ENCODE data around the gene ROBO1.

DNA sequence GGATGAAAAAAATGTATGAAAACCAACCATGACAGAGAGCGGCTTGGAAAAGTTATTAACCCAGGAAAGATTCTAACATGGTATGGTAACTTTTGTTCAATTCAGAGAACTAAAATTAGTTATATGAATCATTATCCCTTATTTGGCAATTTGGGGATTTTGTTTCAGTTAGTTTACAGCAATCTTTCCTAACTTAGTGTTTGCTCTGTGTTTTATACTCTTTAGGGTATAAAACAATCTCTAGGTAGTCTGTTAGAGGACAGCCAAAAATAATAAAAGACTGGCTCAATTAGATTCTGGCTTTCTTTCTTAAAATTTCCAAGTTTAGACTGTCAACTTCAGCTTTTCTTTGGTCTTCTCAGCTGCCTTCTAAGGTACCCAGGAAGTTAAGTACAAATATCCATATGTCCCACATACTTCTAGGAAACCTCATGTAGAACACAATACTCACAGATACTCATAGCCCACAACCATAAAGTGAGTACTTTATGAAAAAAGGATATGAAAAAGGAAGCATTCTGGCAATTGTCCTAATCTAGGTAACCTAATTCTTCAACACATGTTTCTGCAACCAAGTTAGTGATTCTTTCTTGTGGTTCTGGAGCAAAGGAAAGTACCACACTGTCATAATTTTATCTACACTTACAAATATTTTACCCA, 849.3 kb downstream of the ROBO1 start:
- TF ChIP-seq, protein P1, sequence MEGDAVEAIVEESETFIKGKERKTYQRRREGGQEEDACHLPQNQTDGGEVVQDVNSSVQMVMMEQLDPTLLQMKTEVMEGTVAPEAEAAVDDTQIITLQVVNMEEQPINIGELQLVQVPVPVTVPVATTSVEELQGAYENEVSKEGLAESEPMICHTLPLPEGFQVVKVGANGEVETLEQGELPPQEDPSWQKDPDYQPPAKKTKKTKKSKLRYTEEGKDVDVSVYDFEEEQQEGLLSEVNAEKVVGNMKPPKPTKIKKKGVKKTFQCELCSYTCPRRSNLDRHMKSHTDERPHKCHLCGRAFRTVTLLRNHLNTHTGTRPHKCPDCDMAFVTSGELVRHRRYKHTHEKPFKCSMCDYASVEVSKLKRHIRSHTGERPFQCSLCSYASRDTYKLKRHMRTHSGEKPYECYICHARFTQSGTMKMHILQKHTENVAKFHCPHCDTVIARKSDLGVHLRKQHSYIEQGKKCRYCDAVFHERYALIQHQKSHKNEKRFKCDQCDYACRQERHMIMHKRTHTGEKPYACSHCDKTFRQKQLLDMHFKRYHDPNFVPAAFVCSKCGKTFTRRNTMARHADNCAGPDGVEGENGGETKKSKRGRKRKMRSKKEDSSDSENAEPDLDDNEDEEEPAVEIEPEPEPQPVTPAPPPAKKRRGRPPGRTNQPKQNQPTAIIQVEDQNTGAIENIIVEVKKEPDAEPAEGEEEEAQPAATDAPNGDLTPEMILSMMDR (IDR thresholded peaks at IDR 0.05; ENCODE audit: control extremely low read depth in 1 of 3, insufficient read depth in 1 of 3, low read depth in 1 of 3, low read length in 3 of 3) = no peak
- TF ChIP-seq CEBPB (IDR thresholded peaks at IDR 0.05; ENCODE audit: low read depth, low read length) (no peak), KDM5A (IDR thresholded peaks at IDR 0.05; ENCODE audit: low read length) (no peak), JUND (IDR thresholded peaks at IDR 0.05; ENCODE audit: low read length) (no peak), POLR2A (IDR thresholded peaks at IDR 0.05; ENCODE audit: control extremely low read depth in 1 of 2, low read depth in 2 of 2, low read length in 2 of 2) (no peak), SP1 (IDR thresholded peaks at IDR 0.05; ENCODE audit: low read depth, low read length) (no peak), RNF2 (IDR thresholded peaks at IDR 0.05; ENCODE audit: borderline replicate concordance, low read depth, low read length, missing control alignments, poor library complexity, severe bottlenecking) (no peak), RFX5 (IDR thresholded peaks at IDR 0.05; ENCODE audit: borderline replicate concordance, low read depth, low read length) (no peak), NRF1 (IDR thresholded peaks at IDR 0.05; ENCODE audit: low read depth, low read length) (no peak), TCF12 (IDR thresholded peaks at IDR 0.05; ENCODE audit: low read depth, low read length) (no peak), YY1 (IDR thresholded peaks at IDR 0.05; ENCODE audit: low read depth, low read length) (no peak), SIN3A (conservative IDR thresholded peaks at IDR 0.05 in 1 of 2, IDR thresholded peaks at IDR 0.05 in 1 of 2; ENCODE audit: low read depth in 1 of 2, low read length in 2 of 2) (no peak)
